Peyer's patch (tissue), 4 donors: Measurements from ENCODE around the gene LSP1. TPM values are rescaled to one million over a fixed set of nuclear protein-coding genes. Genes with fewer than 3 reads are reported as not detected.
A peak's percentile ranks its signal among the peaks of the same experiment; 100 is the strongest.

Experiments used
- DNase-seq, 3 donors: peaks; one replicate each; pipeline ENCODE4 v3.0.0-alpha.2; 2017 to 2019
- H3K27ac ChIP-seq, 4 donors: fragments of 200-600 bp; sonication (generic); one replicate each; pipeline ENCODE4 v1.5.1; 2016 to 2019
- H3K27me3 ChIP-seq, 2 donors: fragments of 200-600 bp; sonication (generic); one replicate each; pipeline ENCODE4 v1.5.1; 2019
- H3K36me3 ChIP-seq, 3 donors: fragments of 200-600 bp; sonication (generic); one replicate each; pipeline ENCODE4 v1.5.1; 2016 to 2019
- H3K4me1 ChIP-seq, 4 donors: fragments of 200-600 bp; sonication (generic); one replicate each; pipeline ENCODE4 v1.5.1; 2016 to 2019
- H3K4me3 ChIP-seq, 4 donors: fragments of 200-600 bp; sonication (generic); 1 replicate in 3 of 4; 2 replicates in 1 of 4; pipeline ENCODE4 v1.5.1; 2016 to 2019; ENCODE audit warnings: mild to moderate bottlenecking in 1 of 4
- H3K9me3 ChIP-seq, 4 donors: fragments of 200-600 bp; sonication (generic); one replicate each; pipeline ENCODE4 v1.5.1; 2016 to 2019; ENCODE audit warnings: mild to moderate bottlenecking in 1 of 4
- CTCF ChIP-seq, 6 experiments: fragments of 450-650 bp in 4 of 6; fragments of 200-600 bp in 2 of 6; sonication (generic) in 1 of 6; IDR thresholded peaks; one replicate each; pipeline ENCODE4 v1.5.1; 2017 to 2019; ENCODE audit warnings: antibody characterized with exemption in 6 of 6, mild to moderate bottlenecking in 3 of 6, moderate library complexity in 1 of 6
- POLR2A ChIP-seq, 2 donors: fragments of 450-650 bp; IDR thresholded peaks; one replicate each; pipeline ENCODE4 v1.5.1; 2017; ENCODE audit warnings: antibody characterized with exemption in 2 of 2, mild to moderate bottlenecking in 2 of 2, moderate library complexity in 2 of 2
- total RNA-seq, 4 donors: library from RNA; depleted of rRNA; stranded (reverse); fragments of >200 nt; gene quantifications; one replicate each; pipeline ENCODE4 v1.1.0, GENCODE V29; 2016

LSP1 gene
- total RNA-seq, 4 donors from 2014 or later = 10.6 to 175 (median 15.4) TPM

GRCh38 chr11:1915795-1916131, 62.9 kb downstream of the LSP1 start:
- TF ChIP-seq CTCF (IDR thresholded peaks at IDR 0.05) = no peak
- TF ChIP-seq POLR2A (IDR thresholded peaks at IDR 0.05) = no peak
- Histone ChIP-seq H3K27ac (no peak overlapping the region), H3K27me3 (no peaks in the 10 kb centered on the region), H3K4me1 (peaks cover 0 to 4% (median 0%) of the 10 kb centered on the region in 4 donors), H3K9me3 (no peaks in the 10 kb centered on the region), H3K36me3 (no peaks in the 10 kb centered on the region), H3K4me3 (no peak overlapping the region)
- no peak for DNase-seq

- peak in 1 of 3 donors; percentile 44 for DNase-seq
- H3K4me1 ChIP-seq = peaks cover 0 to 9% (median 0%) of the 10 kb centered on the region in 4 donors
- TF ChIP-seq POLR2A (IDR thresholded peaks at IDR 0.05) = no peak
- no peak for TF ChIP-seq CTCF (IDR thresholded peaks at IDR 0.05)
- H3K27ac ChIP-seq = peak overlapping the region in 1 of 4 donors; percentile 10
- no peak overlapping the region for H3K4me3 ChIP-seq
- no peaks in the 10 kb centered on the region for H3K27me3 ChIP-seq
- H3K36me3 ChIP-seq = no peaks in the 10 kb centered on the region
- H3K9me3 ChIP-seq = no peaks in the 10 kb centered on the region
These were observed 63.5 kb downstream of the LSP1 start for GRCh38 chr11:1916132-1916985.

- Histone ChIP-seq H3K4me3 (no peak overlapping the region), H3K9me3 (no peaks in the 10 kb centered on the region), H3K27me3 (no peaks in the 10 kb centered on the region), H3K4me1 (peaks cover 0 to 9% (median 0%) of the 10 kb centered on the region in 4 donors), H3K27ac (peak overlapping the region in 1 of 4 donors; percentile 10), H3K36me3 (no peaks in the 10 kb centered on the region)
- TF ChIP-seq CTCF (IDR thresholded peaks at IDR 0.05) = no peak
- TF ChIP-seq POLR2A (IDR thresholded peaks at IDR 0.05) = no peak
- peak in 1 of 3 donors; percentile 45 for DNase-seq
These were observed 64.2 kb downstream of the LSP1 start for GRCh38 chr11:1916986-1917522.

- peak overlapping the region in 1 of 4 donors; percentile 10 for H3K27ac ChIP-seq
- TF ChIP-seq POLR2A (IDR thresholded peaks at IDR 0.05) (no peak), CTCF (IDR thresholded peaks at IDR 0.05) (peak; percentile 40 to 51 (median 44))
These were observed 64.9 kb downstream of the LSP1 start for GRCh38 chr11:1917523-1918435.

More at GRCh38 chr11:1917523-1918435, 64.9 kb downstream of the LSP1 start:
- Histone ChIP-seq H3K27me3 (no peaks in the 10 kb centered on the region), H3K4me1 (peaks cover 0 to 9% (median 0%) of the 10 kb centered on the region in 4 donors), H3K4me3 (no peak overlapping the region), H3K9me3 (no peaks in the 10 kb centered on the region), H3K36me3 (no peaks in the 10 kb centered on the region)
- peak in 1 of 3 donors; percentile 49 for DNase-seq
